GM12864 (cell line): ENCODE results near the gene PSEN2.
A peak's percentile ranks its signal among the peaks of the same experiment; 100 is the strongest.

Experiments used
- DNase-seq: peaks from one replicate; pipeline ENCODE4 v3.0.0-alpha.2; 2011; ENCODE audit warnings: low read depth
- H3K4me3 ChIP-seq: 2 replicates; pipeline ENCODE4 v1.5.1; 2011; ENCODE audit warnings: mild to moderate bottlenecking, low read depth, low read length, control low read depth
- CTCF ChIP-seq: IDR thresholded peaks from 2 replicates; pipeline ENCODE4 v1.5.1; 2011; ENCODE audit warnings: low read depth, mild to moderate bottlenecking, moderate library complexity, low read length, control low read depth, inconsistent platforms; ENCODE audit errors: missing control alignments

PSEN2 gene

GRCh38 chr1:226882631-226883409 is 12.4 kb downstream of the PSEN2 start:
- DNase-seq, result peak; percentile 83
- TF ChIP-seq CTCF, result no peak
- peak overlapping the region; percentile 34 for H3K4me3 ChIP-seq

GRCh38 chr1:226883630-226884029 is 13.2 kb downstream of the PSEN2 start:
- no peak for TF ChIP-seq CTCF
- H3K4me3 ChIP-seq, result no peak overlapping the region
- no peak for DNase-seq

DNA sequence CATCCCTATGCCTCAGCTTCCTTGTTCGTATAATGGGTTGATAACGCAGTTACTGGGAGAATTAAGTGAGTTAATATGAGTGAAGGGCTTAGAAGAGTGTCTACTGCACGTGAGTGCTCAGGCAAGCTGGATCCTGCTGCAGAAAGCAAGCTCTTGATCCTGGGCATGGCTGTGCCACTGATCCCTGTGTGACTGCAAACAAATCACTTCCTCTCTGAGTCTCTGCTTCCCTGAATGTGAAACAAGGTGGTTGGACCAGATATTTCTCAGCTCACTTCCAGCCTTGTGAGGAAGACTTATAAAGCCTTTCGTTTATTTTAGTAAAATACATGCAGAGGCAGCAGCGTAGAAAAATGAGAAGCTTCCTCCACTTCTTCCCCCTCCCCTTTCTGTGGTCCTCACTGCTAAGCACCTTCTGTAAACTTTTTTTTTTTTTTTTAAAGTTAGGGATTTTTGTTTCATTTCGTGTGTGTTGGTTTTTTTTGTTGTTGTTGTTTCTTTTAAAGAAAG is 13.8 kb downstream of the PSEN2 start:
- TF ChIP-seq CTCF, result no peak
- H3K4me3 ChIP-seq, result no peak overlapping the region
- no peak for DNase-seq

DNA sequence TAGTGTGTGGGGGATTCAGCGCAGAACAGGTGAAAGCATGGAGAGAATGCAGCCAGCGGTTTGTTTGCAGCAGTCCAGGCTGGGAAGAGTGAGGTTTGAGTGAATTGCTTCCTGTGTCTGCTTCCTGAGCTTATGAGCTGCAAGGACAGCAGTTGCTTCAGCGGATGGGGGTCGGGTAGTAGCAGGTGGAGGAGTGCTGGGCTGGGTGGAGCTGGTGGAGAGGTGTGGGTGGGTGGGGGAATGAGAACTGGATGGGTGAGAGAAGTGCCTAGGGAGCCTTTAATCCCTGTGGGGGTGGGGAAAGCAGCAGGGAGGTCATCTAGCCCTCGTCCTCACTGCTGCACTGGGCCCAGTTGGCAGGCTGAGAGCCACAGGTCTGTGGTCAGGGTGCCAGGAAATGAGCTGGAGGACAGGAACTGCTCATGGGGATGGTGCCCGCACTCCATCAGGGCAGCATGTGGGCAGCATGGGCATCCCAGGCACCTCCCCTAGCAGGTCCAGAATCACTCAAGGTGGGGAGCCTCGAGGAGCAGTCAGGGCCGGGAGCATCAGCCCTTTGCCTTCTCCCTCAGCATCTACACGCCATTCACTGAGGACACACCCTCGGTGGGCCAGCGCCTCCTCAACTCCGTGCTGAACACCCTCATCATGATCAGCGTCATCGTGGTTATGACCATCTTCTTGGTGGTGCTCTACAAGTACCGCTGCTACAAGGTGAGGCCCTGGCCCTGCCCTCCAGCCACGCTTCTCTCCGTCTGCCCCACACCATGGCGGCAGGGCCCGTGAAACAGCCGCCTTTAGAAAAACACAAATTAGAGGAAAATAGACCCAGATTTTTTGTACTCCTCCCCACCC is 14.8 kb downstream of the PSEN2 start:
- DNase-seq, result no peak
- no peak for TF ChIP-seq CTCF
- no peak overlapping the region for H3K4me3 ChIP-seq

DNA sequence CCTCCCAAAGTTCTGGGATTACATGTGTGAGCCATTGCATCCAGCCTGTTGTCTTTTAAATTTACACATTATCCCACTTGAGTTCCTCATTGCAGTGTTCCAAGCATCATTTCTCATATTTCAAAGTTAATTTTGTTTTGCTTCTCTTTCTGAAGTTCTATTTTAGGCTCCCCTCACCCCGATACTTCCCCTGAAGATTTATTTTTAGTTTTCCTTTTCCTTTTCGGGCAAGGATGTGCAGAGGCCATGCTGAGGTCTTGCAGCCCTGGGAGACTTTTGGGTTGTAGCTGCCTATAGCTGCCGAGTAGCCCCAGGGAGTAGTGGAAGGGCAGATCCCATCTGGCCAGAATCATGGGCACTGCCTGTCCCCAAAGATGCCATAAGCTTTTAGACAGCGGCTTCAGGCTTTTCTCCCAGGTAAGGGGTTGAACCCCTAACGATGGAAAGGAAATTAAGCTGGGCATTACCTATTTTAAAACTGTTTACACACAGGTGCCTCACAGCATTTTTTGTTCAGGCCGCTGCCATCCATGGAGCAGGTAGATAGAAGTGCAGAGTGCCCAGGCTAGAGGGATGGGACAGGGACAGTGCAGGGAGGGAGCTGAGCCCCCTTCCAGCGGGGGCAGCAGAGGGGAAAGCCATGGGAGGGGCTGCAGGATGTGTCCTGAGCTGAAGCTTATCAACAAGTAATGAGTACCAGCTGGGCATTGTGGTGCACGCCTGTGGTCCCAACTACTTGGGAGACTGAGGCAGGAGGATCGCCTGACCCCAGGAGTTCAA is 15.9 kb downstream of the PSEN2 start:
- DNase-seq, result no peak
- H3K4me3 ChIP-seq, result no peak overlapping the region
- TF ChIP-seq CTCF, result no peak

GRCh38 chr1:226887006-226887405 is 16.6 kb downstream of the PSEN2 start:
- DNase-seq, result no peak
- TF ChIP-seq CTCF, result no peak
- no peak overlapping the region for H3K4me3 ChIP-seq
